Left renal cortex interstitium (tissue), 4 donors: ENCODE data around the gene ZFHX3. TPM values are rescaled to one million over a fixed set of nuclear protein-coding genes. Genes with fewer than 3 reads are reported as not detected.

ENCODE experiments used
- DNase-seq, 4 donors: peaks; one replicate each; pipeline ENCODE4 v3.0.0-alpha.2; 2013; ENCODE audit warnings: low read depth in 4 of 4, low spot score in 2 of 4, missing footprints in 1 of 4
- polyA plus RNA-seq, 4 donors: library from polyadenylated mRNA; unstranded; fragments of 120-200 nt; gene quantifications; one replicate each; pipeline ENCODE4 v1.2.1, GENCODE V29; 2013; ENCODE audit not compliant: insufficient read length in 4 of 4

ZFHX3 gene
- polyA plus RNA-seq, 4 donors = 15.6 to 25.4 (median 20.6) TPM

- DNase-seq = no peak
These were observed 5.1 kb downstream of the ZFHX3 start for GRCh38 chr16:73042807-73043206.

DNA sequence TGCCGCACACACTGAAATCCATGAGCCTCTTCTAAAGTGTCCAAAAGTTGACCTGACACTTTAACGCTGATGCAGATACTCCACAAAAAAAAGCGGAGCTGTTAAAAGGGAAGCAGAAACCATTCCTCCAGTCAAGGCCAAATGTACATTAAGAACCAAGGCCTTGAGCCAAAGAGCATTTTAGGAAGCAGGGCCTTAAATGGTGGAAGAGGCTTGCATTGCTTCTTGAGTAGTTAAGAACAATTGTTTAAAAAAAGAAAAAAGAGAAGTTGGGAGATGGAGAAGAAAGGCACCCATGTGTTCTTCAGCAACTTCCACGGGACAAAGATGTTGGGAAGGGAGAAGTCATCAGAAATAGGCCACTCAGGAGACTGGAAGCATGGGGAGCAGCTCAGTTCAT lies 6.3 kb downstream of the ZFHX3 start:
- DNase-seq = no peak

GRCh38 chr16:73040735-73041402 lies 7.1 kb downstream of the ZFHX3 start:
- DNase-seq = no peak

- DNase-seq = no peak
These were observed 7.8 kb downstream of the ZFHX3 start for GRCh38 chr16:73040136-73040535.

DNA sequence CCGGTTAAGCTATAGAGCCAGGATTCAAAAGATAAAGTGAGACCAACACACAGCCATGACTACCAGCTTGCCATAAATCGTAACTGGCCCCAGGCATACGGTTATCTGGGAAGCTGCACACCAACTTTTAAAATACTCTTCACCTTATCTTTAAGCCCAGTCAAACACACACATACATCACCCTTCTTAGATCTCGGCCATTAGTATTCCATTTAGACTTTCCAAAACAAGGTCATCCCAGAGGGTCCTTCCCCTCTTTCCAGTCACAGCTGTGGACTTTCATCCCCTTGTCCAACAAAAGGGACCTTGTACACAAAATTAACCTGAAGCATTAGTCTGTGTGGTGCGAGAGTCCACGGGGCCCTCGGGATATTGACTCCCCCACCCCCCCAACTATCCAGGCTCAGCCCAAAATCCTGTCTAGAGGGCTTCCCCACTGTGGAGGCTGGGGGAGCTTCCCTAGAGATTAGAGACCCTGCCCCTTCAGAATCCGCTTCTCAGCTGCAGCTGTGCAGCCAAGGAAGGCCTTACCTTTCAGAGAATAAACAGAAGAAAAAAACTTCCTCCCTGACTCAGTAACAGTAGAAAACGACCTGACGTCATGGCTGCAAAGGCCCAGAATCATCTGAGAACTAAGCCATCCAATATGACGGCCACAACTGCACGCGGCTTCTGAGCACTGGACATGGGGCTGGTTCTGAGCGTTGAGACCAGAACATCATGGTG lies 9.9 kb downstream of the ZFHX3 start:
- DNase-seq = no peak

DNA sequence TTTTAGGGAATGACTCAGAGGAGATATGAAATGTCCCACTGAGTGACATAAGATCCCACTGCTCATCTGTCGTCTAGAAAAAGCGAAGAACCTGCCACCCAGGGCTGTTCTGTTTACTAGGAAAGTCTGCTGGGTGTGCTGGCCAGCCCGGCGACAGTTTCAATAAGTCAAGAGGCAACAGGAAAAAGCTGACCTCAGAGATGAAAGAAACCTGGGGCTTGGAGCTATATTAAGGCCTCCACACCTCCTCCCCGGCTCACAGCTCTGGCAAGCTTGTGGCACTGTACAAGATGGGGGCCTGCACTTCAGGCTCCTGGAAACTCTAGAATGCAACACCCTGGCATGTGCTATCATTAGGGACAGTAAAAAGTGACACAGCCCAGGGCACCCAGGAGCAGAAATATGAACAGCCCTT lies 10.6 kb downstream of the ZFHX3 start:
- no peak for DNase-seq

DNA sequence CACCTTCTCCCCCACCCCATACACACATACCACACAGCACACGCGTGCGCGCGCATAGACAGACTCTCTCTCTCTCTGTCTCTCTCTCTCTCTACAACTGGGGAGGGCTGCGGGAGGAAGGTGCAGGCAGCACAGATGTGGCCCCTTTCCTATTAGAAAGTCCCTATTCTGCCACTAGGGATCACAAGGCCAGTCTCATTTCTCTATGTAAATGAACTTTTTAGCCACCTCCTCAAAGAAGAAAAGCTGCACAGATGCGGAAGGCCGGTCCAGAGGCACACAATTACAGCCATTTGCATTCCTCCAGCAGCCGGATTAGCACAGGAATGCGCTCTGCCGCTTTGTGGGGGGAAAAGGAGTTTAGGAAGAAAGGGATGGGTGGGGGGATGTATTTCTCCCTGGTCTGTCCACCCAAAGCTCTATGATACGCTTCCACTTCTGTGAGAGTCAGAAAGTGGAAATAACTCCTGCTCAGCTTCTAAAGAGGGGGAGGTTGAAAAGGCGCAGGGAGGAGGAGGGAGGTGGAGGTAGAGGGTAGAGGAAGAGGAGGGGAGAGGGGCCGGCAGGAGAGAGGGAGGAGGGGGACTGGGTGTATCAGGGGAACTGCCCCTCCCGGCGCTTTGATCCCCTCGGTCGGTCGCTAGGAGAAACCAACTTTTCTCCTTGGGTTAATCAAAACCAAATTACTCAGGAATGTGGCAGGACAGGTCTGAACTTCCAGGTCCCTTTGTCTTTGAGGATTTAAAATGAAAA lies 11.7 kb downstream of the ZFHX3 start:
- DNase-seq = no peak

DNA sequence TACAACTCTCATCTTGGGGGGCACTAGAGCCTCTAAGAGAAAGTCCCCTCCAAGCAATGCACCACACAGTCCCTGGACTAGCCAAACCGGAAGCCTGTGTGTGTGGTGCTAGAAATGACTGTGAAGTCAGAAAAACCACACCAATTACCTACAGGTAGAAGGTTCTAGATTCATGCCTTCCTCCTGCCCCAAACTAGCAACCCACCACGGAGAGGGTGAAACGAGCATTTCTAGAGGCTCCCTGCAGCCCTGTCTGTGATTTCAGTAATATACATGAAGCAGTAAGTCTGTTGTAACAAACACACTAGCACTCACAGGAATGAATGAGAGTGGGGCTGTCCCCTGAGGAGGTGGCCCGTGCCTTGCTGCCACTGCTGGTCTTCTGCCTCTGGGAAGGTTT lies 13.6 kb downstream of the ZFHX3 start:
- no peak for DNase-seq

GRCh38 chr16:73033271-73033998 lies 14.5 kb downstream of the ZFHX3 start:
- DNase-seq = no peak

- no peak for DNase-seq
These were observed 15.2 kb downstream of the ZFHX3 start for GRCh38 chr16:73032541-73033270.

- DNase-seq = no peak
These were observed 15.9 kb downstream of the ZFHX3 start for GRCh38 chr16:73031984-73032383.

DNA sequence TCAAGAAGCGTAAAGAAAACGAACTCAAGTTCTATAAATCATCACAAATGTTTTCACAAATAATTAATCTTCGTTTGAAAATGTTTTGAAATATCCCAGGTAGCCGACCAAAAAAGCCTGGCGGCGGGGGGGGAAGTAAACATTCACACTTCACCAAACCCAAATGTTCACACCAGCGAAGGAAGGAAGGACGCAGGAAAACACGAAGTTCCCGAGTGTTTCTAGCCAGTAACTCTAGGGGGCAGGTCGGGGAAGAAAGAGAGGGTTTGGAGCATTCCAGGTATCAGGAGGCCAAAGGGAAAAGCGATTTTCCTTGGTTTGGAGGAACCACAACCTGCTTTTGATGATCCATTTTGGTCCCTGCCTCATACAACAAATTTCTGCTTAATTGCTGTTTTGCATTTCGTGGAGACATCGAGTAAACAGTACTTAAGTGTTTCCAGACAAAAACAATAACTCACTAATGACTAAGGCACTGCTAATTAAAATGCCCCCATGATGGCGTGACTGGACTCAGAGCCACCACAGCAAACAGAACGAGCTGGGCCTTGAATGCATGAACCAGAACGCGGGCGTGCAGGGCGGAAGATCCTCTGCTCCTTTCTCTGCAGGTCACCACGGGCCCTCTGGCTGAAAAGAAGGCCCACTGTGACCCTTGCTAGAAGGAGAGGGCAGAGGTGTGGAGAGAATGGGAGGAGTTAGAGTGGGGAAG lies 16.6 kb downstream of the ZFHX3 start:
- no peak for DNase-seq

DNA sequence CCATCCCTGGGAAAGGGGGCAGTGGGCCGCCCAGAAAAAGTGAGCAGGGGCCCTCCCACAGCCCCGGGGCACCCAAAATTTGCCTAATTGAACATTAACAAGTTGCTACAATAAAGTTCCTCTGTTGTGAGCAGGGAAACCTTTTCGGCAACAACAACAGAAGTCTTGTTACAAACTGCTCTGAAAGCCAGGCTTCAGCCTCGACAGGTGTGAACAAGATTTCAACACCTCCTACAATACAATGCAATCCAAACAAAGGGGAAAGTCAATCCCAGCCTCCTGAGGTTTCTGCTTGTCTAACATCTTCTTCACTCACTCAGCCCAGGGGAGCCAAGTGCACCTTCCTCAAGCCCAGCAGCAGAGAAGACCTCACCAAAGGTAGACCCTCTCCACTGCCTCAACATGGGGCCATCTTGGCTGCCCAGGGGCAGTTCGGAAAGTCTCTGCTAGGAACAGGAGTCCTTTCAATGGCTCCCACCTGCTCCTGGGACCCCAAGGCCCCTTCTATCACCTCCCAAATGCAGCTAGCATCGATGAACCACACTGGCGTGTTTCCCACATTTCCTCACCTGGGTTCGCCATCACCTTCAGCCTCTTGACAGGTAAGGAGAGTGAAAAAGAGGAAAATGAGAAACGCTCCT lies 19.1 kb downstream of the ZFHX3 start:
- DNase-seq = no peak

DNA sequence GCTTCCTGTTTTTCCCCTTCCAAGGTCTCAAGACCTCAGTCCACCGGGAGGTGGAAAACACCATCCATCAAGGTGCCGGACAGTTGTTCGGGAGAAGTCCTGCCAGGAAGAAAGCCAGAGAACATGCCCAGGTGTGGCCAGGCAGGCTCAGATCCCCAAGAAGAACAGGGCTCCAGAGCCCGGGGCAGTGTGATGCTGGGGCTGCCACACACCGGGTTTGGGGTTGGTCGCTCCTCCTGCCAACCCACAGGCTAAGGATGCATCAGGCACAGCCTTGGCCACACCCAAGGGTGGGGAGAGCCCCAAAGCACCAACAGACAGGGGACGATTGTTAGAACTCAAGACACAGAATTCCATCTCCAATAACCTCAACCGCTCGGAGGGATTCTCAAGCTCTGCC lies 19.7 kb downstream of the ZFHX3 start:
- DNase-seq = no peak

GRCh38 chr16:73027685-73028111 lies 20.2 kb downstream of the ZFHX3 start:
- DNase-seq = no peak

DNA sequence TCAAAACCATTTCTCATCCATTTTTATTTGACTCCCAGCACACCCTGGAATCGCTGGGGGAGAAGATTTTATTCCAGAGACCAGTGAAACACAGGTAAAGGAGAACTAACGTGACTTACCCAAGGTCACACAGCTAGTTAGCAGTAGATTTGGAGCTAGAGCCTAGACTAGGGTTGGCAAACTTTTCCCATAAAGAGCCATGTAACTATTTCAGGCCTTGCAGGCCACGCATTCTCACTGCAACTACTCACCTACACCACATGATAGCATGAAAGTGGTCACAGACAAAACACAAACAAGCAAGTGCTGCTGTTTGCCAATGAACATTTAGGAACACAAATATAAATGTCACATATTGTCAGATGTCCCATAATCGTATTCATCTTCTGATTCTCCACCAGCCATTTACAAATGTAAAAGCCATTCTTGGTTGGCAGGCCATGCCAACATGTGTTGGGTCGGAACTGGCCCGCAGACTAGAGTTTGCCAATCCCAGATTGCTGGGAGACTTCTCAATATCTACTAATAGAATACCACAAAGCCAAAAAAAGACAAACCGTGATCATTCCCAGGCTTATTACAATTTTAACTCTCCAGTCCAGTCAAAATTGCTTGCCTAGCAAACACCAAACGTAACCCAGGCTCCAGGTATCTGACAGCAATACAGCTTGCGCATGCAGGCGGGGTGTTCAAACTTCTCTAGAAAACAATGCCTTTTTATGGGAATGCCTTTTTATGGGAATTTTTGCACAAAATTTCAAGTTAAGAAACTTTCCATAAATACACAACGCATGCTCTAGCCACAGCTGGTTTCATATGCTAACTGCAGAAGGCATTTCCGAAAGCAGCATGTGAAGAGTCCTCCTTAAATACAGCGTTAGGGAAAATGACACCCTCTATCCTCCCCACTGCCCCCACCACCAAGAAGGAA lies 20.9 kb downstream of the ZFHX3 start:
- DNase-seq = no peak

GRCh38 chr16:73025856-73026210 lies 22.1 kb downstream of the ZFHX3 start:
- DNase-seq = no peak

DNA sequence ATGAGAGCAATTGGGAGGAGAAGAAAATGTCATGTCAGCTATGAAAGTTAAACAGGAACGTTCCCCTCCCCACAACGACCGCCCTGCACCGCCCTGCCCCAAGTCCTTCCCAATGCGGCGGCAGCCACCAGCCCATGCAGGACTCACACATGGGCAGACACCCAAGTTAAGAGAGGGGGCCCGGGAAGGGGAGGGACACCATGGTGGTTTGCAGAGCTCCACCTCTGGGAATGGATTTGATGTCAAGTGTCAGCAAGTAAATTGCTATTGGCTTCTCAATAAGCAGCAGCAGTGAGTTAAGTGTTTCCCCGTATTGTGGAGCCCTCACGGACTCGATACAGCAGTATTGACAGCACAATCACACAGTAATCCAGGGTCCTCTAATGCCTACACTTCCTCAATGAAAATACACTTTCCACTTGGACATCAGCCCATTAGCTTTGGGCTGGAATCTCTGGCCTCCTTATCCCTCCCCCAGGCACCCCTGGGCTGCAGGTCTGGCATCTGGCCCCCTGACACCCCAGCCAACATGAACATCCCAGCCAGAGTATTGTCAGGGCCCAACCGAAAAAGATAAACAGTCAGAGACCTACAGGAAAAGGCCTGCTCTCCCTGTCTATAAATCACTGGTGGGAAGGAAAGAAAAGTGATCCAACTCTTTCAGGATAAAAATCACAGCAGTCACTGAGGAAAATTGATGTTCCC lies 22.6 kb downstream of the ZFHX3 start:
- no peak for DNase-seq
